HEK293 (cell line): ENCODE measurements around the gene PTPRN2.

Source experiments
- CTCF ChIP-seq: fragments of 450-650 bp; formaldehyde crosslinking; IDR thresholded peaks from 2 replicates; pipeline ENCODE4 v1.5.1; 2016; ENCODE audit warnings: missing biosample characterization, missing genetic modification characterization
- OSR2 ChIP-seq: fragments of 450-650 bp; formaldehyde crosslinking; IDR thresholded peaks from 2 replicates; pipeline ENCODE4 v1.5.1; 2016; ENCODE audit warnings: missing biosample characterization, missing genetic modification characterization
- REPIN1 ChIP-seq: fragments of 450-650 bp; formaldehyde crosslinking; IDR thresholded peaks from 2 replicates; pipeline ENCODE4 v1.5.1; 2017; ENCODE audit warnings: missing biosample characterization, missing genetic modification characterization, low read depth
- SALL2 ChIP-seq: fragments of 450-650 bp; formaldehyde crosslinking; IDR thresholded peaks from 2 replicates; pipeline ENCODE4 v1.5.0; 2017; ENCODE audit warnings: missing biosample characterization, mild to moderate bottlenecking, missing genetic modification characterization, borderline replicate concordance
- TCF7L2 ChIP-seq: IDR thresholded peaks from 2 replicates; pipeline ENCODE4 v1.6.1; 2011; ENCODE audit warnings: low read depth, mild to moderate bottlenecking, inconsistent platforms, low read length, moderate library complexity, borderline replicate concordance
- TRIM28 ChIP-seq: IDR thresholded peaks from 2 replicates; pipeline ENCODE4 v1.6.1; 2011; ENCODE audit warnings: low read length, control low read depth, borderline replicate concordance
- ZNF146 ChIP-seq: fragments of 450-650 bp; formaldehyde crosslinking; IDR thresholded peaks from 2 replicates; pipeline ENCODE4 v1.5.1; 2016; ENCODE audit warnings: missing biosample characterization, missing genetic modification characterization
- ZNF174 ChIP-seq: fragments of 450-650 bp; formaldehyde crosslinking; IDR thresholded peaks from 2 replicates; pipeline ENCODE4 v1.5.0; 2017; ENCODE audit warnings: missing biosample characterization, mild to moderate bottlenecking, missing genetic modification characterization
- ZNF202 ChIP-seq: fragments of 450-650 bp; formaldehyde crosslinking; IDR thresholded peaks from 2 replicates; pipeline ENCODE4 v1.5.1; 2016; ENCODE audit warnings: missing biosample characterization, missing genetic modification characterization, borderline replicate concordance
- ZNF660 ChIP-seq: fragments of 450-650 bp; IDR thresholded peaks from 2 replicates; pipeline ENCODE4 v1.5.1; 2018; ENCODE audit warnings: missing biosample characterization, mild to moderate bottlenecking, missing genetic modification characterization
- ZNF707 ChIP-seq: fragments of 450-650 bp; formaldehyde crosslinking; IDR thresholded peaks from 2 replicates; pipeline ENCODE4 v1.5.1; 2016; ENCODE audit warnings: missing biosample characterization, missing genetic modification characterization
- ZNF792 ChIP-seq: fragments of 450-650 bp; formaldehyde crosslinking; IDR thresholded peaks from 2 replicates; pipeline ENCODE4 v1.5.1; 2016; ENCODE audit warnings: missing biosample characterization, missing genetic modification characterization
- ZSCAN16 ChIP-seq: fragments of 450-650 bp; formaldehyde crosslinking; IDR thresholded peaks from 2 replicates; pipeline ENCODE4 v1.5.1; 2016; ENCODE audit warnings: missing biosample characterization, missing genetic modification characterization

DNA sequence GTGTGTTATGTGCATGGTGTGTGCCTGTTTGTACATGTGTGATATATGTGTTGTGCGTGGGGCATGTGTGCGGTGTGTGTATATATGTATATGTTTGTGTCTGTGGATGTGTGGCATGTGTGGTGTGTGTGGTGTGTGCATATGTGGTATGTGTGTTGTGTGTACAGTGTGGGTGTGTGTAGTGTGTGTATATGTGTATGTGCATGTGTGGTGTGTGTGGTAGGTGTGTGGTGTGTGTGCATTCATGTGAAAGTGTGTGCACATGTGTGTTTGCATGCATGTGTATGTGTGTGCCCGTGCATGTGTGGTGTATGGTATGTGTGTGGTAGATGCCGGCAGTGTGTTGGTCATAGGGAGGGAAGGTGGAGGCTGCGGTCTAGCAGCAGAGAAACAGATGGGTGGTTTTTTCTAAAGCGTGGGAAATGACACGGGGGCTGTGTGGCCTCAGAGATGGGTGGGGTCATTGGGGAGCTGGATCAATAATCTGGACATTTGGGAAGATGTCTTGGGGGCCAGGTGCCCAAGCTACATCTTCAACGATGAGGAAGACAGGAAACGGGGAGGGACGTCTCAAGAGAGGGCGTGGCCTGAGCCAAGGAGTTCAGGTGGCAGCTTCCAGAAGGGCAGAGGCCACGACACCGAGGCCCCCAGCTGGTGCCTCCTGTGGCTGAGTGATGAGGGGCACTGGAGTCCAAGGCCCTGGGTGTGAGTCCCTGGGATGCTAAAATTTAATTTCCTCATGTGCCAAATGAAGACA, 769.5 kb downstream of the PTPRN2 start:
- TF ChIP-seq SALL2 (tag by site-specific recombination) (no peak), CTCF (tag by site-specific recombination) (no peak), ZNF660 (tag by site-specific recombination) (no peak), TCF7L2 (no peak), ZNF202 (tag by site-specific recombination) (no peak), REPIN1 (no peak), ZSCAN16 (tag by site-specific recombination) (no peak), ZNF792 (tag by site-specific recombination) (no peak), OSR2 (tag by site-specific recombination) (no peak), ZNF174 (tag by site-specific recombination) (no peak), ZNF707 (no peak), ZNF146 (tag by site-specific recombination) (no peak), TRIM28 (no peak)
